BE2C (cell line): ENCODE measurements around the gene TTLL3.

ENCODE experiments used
- DNase-seq: peaks from one replicate; pipeline ENCODE4 v3.0.0-alpha.2; 2020
- H3K27me3 ChIP-seq: fragments of 250-450 bp; sonication (Bioruptor Pico); 2 replicates; pipeline ENCODE4 v1.5.1; 2020; ENCODE audit warnings: mild to moderate bottlenecking
- H3K36me3 ChIP-seq: fragments of 250-450 bp; sonication (Bioruptor Pico); 2 replicates; pipeline ENCODE4 v1.5.1; 2020; ENCODE audit warnings: mild to moderate bottlenecking
- H3K4me1 ChIP-seq: fragments of 250-450 bp; sonication (Bioruptor Pico); 2 replicates; pipeline ENCODE4 v1.5.1; 2020
- H3K4me3 ChIP-seq: 2 replicates; pipeline ENCODE4 v1.5.1; 2011; ENCODE audit warnings: low read depth, low read length
- H3K9me3 ChIP-seq: fragments of 250-450 bp; sonication (Bioruptor Pico); 2 replicates; pipeline ENCODE4 v1.5.1; 2020
- TF ChIP-seq, protein P1 (sequence below): IDR thresholded peaks from 2 replicates; pipeline ENCODE4 v1.5.1; 2012; ENCODE audit warnings: mild to moderate bottlenecking, low read depth, low read length

The TTLL3 gene

GRCh38 chr3:9780458-9780812, 29.6 kb upstream of the TTLL3 start:
- no peaks in the 10 kb centered on the region for H3K9me3 ChIP-seq
- DNase-seq: no peak
- no peaks in the 10 kb centered on the region for H3K36me3 ChIP-seq
- no peak overlapping the region for H3K4me3 ChIP-seq
- H3K27me3 ChIP-seq: no peaks in the 10 kb centered on the region
- H3K4me1 ChIP-seq: peaks cover 1% of the 10 kb centered on the region; the same call in 1 of the 2 replicates
- TF ChIP-seq, protein P1, sequence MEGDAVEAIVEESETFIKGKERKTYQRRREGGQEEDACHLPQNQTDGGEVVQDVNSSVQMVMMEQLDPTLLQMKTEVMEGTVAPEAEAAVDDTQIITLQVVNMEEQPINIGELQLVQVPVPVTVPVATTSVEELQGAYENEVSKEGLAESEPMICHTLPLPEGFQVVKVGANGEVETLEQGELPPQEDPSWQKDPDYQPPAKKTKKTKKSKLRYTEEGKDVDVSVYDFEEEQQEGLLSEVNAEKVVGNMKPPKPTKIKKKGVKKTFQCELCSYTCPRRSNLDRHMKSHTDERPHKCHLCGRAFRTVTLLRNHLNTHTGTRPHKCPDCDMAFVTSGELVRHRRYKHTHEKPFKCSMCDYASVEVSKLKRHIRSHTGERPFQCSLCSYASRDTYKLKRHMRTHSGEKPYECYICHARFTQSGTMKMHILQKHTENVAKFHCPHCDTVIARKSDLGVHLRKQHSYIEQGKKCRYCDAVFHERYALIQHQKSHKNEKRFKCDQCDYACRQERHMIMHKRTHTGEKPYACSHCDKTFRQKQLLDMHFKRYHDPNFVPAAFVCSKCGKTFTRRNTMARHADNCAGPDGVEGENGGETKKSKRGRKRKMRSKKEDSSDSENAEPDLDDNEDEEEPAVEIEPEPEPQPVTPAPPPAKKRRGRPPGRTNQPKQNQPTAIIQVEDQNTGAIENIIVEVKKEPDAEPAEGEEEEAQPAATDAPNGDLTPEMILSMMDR: no peak

DNA sequence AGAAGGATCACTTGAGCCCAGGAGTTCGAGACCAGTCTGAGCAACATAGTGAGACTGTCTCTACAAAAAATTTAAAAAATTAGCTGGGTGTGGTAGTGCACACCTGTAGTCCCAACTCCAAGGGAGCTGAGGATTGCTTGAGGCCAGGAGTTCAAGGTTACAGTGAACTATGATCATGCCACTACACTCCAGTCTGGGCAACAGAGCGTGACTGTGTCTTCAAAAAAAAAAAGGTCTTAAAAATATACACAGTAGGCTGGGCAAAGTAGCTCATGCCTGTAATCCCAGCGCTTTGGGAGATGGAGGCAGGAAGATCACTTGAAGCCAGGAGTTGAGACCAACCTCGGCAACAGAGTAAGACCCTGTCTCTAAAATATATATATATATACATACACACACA, 29.2 kb upstream of the TTLL3 start:
- no peaks in the 10 kb centered on the region for H3K36me3 ChIP-seq
- DNase-seq: no peak
- TF ChIP-seq, protein P1: no peak
- no peaks in the 10 kb centered on the region for H3K9me3 ChIP-seq
- peaks cover 3% of the 10 kb centered on the region; the same call in 1 of the 2 replicates for H3K4me1 ChIP-seq
- no peak overlapping the region for H3K4me3 ChIP-seq
- no peaks in the 10 kb centered on the region for H3K27me3 ChIP-seq

DNA sequence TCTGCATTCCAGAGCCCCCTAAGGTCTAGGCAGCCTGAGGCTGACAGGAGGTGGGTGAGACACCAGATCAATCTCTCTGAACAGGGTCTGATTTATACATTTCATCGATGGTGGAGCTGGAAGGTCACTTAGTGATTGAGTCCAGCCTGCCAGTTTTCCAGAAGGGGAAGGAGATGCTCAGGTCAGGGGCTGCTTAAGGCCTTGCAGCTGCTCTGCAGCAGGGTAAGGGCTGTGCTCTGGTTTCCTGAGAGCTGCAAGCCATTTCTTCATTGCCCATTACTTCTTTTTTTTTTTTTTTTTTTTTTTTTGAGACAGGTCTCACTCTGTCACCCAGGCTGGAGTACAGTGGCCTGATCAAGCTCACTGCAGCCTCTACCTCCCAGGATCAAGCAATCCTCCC, 28.5 kb upstream of the TTLL3 start:
- Histone ChIP-seq H3K4me1 (peaks cover 3% of the 10 kb centered on the region; the same call in 1 of the 2 replicates), H3K36me3 (no peaks in the 10 kb centered on the region), H3K9me3 (no peaks in the 10 kb centered on the region), H3K4me3 (no peak overlapping the region), H3K27me3 (no peaks in the 10 kb centered on the region)
- no peak for DNase-seq
- TF ChIP-seq, protein P1: no peak

DNA sequence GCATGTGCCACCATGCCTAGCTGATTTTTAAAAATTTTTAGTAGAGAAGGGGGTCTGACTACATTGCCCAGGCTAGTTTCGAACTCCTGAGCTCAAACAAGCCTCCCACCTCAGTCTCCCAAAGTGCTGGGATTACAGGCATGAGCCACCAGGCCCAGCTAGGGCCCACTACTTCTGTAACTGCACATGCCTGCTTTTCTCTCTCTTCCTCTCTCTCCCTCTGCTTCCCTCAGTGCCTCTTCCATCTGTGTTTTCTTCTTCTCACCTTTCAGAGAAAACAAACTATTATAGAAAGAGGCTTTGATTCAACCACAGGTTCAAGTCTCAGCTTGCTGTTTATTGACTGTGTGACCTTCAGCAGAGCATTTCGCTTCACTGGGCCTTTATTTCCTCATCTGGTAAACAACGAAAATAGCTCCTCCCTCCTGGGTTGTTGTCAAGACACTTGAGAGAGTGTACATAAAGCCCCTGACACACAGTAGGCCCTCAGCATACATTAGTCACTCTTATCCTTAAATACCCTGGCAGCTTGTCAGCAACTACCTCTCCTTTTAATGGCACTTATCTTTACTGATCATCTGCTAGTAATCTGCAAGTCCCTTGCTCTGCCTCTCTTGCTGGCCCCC, 28.0 kb upstream of the TTLL3 start:
- TF ChIP-seq, protein P1: no peak
- no peak overlapping the region for H3K4me3 ChIP-seq
- DNase-seq: no peak
- peaks cover 3% of the 10 kb centered on the region; the same call in 1 of the 2 replicates for H3K4me1 ChIP-seq
- no peaks in the 10 kb centered on the region for H3K9me3 ChIP-seq
- no peaks in the 10 kb centered on the region for H3K27me3 ChIP-seq
- H3K36me3 ChIP-seq: no peaks in the 10 kb centered on the region

DNA sequence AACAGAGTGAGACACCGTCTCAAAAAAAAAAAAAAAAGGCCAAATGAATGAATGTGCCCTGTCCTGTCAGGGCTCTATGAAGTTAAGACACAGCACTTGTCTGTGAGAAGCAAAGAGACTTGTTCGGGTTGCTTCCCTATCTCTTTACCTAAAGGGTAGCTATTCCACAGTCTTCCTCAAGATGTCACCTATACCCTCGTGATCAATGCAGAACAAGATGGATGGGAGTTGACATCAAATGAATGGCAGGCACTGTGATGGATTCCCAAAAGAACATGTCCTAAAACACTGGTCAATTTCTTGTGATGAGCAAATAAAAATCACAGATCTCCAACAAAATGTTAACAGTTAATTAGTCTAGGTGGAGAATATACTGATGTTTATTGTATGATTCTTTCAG, 27.3 kb upstream of the TTLL3 start:
- H3K36me3 ChIP-seq: no peaks in the 10 kb centered on the region
- H3K4me1 ChIP-seq: peaks cover 3% of the 10 kb centered on the region; the same call in 1 of the 2 replicates
- TF ChIP-seq, protein P1: peak; percentile 35
- no peak overlapping the region for H3K4me3 ChIP-seq
- DNase-seq: no peak
- no peaks in the 10 kb centered on the region for H3K9me3 ChIP-seq
- H3K27me3 ChIP-seq: no peaks in the 10 kb centered on the region

GRCh38 chr3:9783954-9784353, 26.1 kb upstream of the TTLL3 start:
- no peaks in the 10 kb centered on the region for H3K36me3 ChIP-seq
- H3K4me1 ChIP-seq: peaks cover 3% of the 10 kb centered on the region; the same call in 1 of the 2 replicates
- DNase-seq: no peak
- no peaks in the 10 kb centered on the region for H3K9me3 ChIP-seq
- TF ChIP-seq, protein P1: no peak
- H3K27me3 ChIP-seq: no peaks in the 10 kb centered on the region
- no peak overlapping the region for H3K4me3 ChIP-seq
